H1 (cell line): ENCODE measurements around the gene HES5. TPM values are rescaled to one million over a fixed set of nuclear protein-coding genes. Genes with fewer than 3 reads are reported as not detected.

Experiments used
- CHD7 ChIP-seq: fragments of 300-600 bp; sonication (generic); IDR thresholded peaks from 2 replicates; pipeline ENCODE4 v1.7.1; 2012; ENCODE audit warnings: low read length, moderate library complexity, mild to moderate bottlenecking, inconsistent platforms; ENCODE audit not compliant: insufficient replicate concordance
- HDAC2 ChIP-seq, 2 experiments: fragments of 300-600 bp in 1 of 2; sonication (generic) in 1 of 2; IDR thresholded peaks; 2 replicates each; pipeline ENCODE4 v1.6.1; 2011 to 2012; ENCODE audit warnings: low read depth in 2 of 2, low read length in 2 of 2, mild to moderate bottlenecking in 2 of 2, moderate library complexity in 2 of 2, borderline replicate concordance in 1 of 2, inconsistent platforms in 1 of 2
- KDM4A ChIP-seq: IDR thresholded peaks from one replicate; pipeline ENCODE4 v1.7.1; 2012; ENCODE audit warnings: low read depth, mild to moderate bottlenecking, moderate library complexity, low read length, inconsistent platforms; ENCODE audit not compliant: severe bottlenecking
- SIRT6 ChIP-seq: IDR thresholded peaks from one replicate; pipeline ENCODE4 v1.7.1; 2012; ENCODE audit warnings: low read length, inconsistent platforms
- SRF ChIP-seq: IDR thresholded peaks from 2 replicates; pipeline ENCODE4 v1.6.1; 2011; ENCODE audit warnings: mild to moderate bottlenecking, low read depth, low read length, moderate library complexity
- polyA plus RNA-seq, 7 experiments: library from polyadenylated mRNA; depleted of rRNA in 3 of 7; stranded (reverse) in 5 of 7; unstranded in 2 of 7; fragments of >200 nt in 5 of 7; fragments of 200-250 nt in 2 of 7; gene quantifications; 1 replicate in 5 of 7; 2 replicates in 1 of 7; 4 replicates in 1 of 7; pipeline versions ENCODE4 v1.2.1 to v1.2.3, GENCODE V29; 2011 to 2013; ENCODE audit warnings: missing spikeins in 2 of 7, mixed read lengths in 2 of 7
- total RNA-seq: library from RNA; stranded (reverse); fragmentation: NEBNext Ultra II Directional; extraction: Animal tissue kit (Norgen Biotek cat#: 25700); gene quantifications from 2 replicates; pipeline ENCODE4 v1.2.1, GENCODE V29; 2021

HES5 gene
- total and polyA plus RNA-seq, 2 of the 8 experiments (the other 6 are each of a cell fraction or from before 2014, with no cell fraction given), result 0.22 TPM; not detected in 1

DNA sequence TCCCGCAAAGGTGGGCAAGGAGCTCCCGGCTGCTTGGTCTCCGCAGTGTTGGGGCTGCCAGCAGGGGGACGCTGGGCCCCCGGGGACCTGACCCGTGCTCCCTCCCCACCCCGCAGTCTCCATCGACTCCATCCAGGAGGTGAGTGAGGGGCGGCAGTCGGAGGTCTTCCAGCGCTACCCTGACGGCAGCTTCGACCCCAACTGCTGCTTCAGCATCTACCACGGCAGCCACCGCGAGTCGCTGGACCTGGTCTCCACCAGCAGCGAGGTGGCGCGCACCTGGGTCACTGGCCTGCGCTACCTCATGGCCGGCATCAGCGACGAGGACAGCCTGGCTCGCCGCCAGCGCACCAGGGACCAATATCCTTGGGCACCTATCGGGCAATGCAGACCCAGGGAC, 50.4 kb downstream of the HES5 start (continued):
- TF ChIP-seq CHD7 (no peak), KDM4A (no peak), SRF (no peak), HDAC2 (IDR thresholded peaks at IDR 0.05; ENCODE audit: borderline replicate concordance in 1 of 2, low read depth in 2 of 2, low read length in 2 of 2) (no peak), SIRT6 (no peak)
